GM21390 (cell line): Measurements from ENCODE around the gene KCNJ16.

Source experiments
- ATAC-seq: cut with Tn5 transposase; IDR thresholded peaks from one replicate; pipeline ENCODE4 v1.9.1; 2021; ENCODE audit not compliant: unreplicated experiment

Gene KCNJ16

DNA sequence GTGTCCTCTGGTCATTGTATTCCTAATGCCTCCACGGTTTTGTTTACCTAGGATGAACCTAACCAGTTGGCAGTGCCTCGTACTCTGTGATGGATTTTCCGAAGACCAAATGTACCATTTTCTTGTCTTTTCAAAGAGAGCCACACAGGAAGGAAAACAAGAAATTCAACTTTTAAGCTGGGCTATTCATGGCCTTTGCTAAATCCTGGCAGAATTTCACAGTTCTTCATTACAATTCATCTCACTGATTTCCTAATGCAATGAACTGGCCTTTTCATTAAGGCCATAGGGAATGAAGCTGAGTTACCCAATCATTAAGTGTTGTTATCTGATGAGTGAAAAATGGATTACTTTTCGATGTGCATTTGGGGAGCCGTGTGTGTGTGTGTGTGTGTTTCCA is 7.9 kb upstream of the KCNJ16 start:
- no peak for ATAC-seq

DNA sequence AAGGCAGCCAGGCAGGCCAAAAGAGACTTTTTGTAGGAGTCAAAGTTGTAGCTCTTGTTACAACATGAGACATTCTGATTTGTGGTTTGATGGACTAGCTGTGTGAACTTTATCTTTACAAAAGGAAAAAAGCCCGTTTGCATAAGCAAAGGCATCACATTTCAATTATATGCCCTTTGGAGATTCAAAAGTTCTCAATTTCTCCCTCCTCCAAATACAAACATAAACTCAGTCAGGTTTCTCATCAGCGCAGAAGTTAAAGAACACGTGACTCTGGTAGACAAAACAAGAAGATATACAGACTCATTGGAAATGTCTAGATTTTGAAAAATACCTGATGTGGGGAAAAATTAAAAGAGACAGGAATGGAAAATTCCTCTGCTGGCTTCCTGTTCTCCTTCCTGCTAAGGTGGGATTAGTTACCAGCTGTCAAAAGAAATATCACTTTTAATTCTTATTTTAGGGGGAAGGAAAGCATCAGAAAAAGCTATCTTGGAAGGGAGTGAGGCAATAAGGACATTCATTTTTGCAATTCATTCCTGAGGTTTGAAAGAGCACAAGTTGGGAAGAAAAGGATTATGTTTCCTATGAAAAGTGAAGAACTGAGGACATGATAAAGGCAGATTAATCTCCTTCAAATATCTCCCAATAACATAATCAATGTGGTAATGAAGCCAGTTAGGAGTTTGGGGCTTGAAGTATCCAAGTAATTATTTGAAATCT is 4.6 kb upstream of the KCNJ16 start:
- ATAC-seq = no peak

DNA sequence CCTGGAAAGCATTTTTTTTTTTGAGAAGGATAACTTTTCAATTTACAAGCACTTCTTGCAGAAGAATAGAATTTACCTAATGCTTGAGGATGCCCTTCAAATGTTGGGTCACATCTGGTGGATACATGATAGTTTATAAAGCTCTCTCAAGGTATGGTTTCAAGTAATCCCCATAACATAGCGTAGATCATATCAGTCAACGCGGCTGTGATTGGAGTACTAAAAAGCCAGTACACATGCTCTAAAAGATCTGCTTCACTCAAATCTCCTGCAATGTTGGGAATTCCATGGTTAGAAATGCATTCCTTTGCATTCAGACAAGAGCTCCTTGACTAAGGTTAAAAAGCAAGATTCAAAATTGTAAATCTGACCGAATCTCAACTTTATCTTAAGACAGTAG is 3.9 kb upstream of the KCNJ16 start:
- no peak for ATAC-seq

DNA sequence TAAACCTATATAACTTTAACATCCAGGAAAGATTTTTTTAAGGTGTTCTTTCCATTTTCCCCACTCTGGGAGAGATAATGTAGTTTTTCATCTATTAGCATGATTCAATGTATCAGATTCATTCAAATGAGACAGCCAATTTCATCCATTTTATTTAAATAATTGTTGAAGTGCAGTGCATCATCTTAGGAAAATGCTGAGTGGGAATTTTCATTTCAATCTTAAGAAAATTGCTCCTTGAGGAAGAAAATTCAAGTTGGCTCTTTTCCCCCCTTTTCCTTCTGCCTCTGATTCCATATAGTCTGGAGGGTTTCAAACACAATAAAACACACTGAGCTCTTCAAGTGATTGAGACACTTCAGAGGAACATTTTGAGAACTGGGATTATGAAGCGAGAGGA is 3.4 kb upstream of the KCNJ16 start:
- no peak for ATAC-seq

DNA sequence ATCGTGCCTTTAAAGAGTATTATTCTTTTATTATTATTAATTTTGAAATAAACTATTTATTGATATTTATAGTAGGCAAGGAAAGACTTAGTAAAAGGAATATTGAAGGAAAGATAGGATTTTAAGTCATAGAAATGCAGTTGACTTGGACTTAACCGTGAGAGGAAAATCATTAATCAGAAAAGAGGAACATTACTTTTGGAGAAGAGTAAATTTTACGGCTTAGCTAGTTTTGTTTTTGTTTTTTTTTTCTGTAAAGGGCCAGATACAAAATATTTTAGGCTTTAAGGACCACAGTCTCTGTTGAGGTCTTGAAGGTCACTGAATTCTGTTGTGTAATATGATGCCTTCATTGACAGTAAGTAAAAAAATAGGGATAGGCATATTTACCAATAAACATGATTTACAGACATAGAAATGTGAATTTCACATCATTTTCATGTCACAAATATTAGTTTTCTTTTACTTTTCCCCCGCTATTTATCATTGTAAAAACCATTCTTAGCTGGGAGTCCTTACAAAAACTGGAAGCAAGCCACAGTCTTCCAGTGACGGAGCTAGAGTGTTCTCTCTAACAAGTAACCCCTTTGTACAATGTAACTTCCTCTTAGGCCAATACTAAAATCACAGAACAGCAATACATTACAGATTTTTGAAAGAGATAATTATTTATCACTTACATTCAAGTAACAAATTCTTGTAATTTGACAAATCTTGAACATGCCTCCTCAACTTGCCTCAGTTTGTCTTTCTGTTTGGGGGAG is 2.3 kb upstream of the KCNJ16 start:
- no peak for ATAC-seq

DNA sequence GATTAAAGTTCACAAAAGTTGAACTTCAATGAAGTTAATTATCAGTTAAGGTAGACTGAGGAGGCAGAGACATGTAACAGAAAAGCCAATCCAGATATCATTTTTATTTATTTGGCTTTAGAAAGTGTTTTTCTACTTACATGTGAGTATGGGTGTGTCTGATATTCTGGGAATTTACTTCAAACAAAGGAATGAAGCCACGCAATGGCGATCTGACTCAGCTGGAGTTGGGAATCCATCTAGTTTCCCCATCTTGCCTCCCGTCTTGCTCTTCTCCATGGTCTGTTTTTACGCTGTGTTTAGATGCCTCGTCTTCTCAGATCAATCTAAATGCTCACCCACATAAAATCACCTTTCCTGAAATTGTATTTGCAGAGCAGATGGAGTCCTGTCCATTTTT is 1.7 kb upstream of the KCNJ16 start:
- no peak for ATAC-seq

DNA sequence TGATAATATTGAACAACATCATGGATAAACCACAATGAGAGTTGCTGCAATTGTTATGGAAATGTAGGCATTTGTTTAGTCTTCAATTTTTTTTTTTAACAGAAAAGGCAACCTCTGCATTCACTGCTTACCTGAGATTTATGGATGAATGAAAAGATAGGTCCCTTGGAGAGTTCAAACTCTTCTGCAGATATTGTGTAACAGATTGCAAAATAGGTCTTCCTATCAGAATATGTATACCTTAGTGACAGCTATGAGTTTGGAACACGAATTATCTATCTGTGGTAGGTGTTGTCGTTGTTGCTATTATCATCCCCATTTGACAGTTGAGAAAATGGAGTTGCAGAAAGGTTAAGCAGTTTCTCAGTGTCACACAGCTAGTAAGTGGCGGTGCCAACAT is 1.2 kb upstream of the KCNJ16 start:
- no peak for ATAC-seq

DNA sequence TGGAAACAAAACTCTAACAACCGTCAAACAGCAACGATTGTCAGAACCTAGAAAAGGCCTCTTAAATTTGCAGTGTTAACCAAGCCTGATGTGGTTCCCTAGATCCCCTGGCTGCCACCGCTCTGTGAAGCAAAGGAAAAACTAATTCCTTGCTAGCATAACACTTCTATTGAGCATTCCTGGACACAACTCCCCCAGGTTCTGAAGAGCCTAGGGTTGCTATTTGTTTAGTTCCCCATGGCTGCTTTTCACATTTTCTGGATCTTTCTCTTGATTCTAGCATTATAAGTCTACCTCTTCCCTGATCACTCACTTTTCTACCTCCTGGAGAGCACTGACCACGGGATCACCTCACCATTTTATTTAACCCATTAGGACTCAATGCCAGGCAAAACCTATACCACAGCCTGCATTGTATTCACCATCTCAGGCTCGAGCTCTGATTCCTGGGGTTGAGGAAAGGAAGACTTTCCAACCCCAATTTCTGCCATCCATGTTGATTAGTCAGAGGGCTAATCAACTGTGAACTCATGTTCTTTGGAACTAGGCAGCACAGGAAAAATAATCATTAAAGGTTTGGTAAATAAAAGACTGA is 692 bp upstream of the KCNJ16 start:
- ATAC-seq = no peak

DNA sequence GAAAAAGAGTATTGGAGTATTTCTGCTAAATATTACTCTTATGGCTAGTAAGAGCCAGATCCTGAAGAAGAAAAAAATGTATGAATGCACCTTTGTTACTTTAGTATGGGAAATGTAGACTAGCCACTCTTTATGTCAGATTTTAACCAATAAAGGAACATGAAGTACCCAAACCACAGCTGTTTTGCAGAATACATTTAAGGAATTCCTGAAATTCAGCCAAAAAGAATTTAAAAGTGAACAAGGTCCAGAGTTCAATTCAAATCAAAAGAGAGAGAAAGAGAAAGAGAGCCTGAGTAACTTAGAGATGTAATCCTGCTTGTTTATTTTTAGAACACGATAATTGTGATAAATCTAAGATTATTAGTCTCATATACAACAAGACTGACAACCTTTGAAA is 1.2 kb downstream of the KCNJ16 start:
- no peak for ATAC-seq

DNA sequence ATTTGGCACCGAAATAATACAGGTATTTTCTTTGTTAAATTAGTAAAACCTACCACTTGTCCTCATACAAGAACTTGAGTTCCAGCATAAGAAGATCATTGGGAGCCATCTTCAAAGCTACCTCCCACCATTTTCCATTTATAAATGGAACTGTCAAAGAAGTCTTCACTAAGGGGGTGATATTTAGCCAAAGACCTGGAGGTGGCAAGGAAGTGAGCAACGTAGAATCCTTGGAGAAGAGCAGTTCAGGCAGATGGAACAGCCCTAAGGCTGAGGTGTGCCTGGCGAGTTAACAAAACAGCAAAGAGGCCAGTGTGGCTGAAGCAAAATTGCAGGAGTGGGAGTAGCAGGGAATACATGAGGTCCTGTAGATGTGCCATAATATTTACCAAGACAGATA is 1.8 kb downstream of the KCNJ16 start:
- no peak for ATAC-seq

DNA sequence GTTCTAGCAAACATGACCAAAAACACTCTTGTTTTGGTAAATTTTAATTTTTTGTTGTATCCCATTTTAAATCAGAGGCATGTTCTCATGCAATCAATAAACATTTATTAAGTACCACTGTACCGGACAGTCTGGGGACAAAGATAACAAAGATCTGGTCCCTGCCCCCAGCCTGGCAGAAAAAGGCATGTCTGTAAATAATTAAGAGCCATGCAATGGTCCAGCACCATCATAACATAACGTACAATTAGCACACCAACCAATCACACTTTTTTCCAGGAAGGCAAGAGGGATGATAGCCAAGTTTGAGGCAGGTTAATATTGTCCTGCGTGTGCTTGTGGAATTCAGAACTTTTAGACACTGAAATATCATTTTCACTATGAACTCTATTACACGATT is 3.5 kb downstream of the KCNJ16 start:
- ATAC-seq = no peak

DNA sequence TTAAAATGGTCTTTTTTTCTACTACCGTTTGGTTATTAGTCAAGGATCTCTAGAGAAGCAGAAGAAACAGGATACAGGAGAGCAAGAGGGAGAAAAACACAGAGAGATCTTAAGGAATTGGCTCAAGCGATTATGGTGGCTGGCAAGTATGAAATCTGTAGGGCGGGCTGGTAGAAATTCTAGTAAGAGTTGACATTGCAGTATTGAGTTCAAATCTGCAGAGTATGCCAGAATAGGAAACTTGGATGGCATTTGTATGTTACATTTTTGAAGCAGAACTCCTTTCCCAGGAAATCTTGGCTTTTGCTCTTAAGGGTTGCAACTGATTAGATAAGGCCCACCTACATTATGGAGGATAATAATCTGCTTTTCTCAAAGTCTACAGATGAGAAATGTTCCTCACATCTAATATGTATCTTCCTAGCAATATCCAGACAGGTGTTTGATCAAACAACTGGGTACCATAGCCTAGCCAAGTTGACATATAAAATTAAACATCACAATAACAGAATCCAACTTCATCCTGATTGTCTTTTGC is 4.0 kb downstream of the KCNJ16 start:
- no peak for ATAC-seq

DNA sequence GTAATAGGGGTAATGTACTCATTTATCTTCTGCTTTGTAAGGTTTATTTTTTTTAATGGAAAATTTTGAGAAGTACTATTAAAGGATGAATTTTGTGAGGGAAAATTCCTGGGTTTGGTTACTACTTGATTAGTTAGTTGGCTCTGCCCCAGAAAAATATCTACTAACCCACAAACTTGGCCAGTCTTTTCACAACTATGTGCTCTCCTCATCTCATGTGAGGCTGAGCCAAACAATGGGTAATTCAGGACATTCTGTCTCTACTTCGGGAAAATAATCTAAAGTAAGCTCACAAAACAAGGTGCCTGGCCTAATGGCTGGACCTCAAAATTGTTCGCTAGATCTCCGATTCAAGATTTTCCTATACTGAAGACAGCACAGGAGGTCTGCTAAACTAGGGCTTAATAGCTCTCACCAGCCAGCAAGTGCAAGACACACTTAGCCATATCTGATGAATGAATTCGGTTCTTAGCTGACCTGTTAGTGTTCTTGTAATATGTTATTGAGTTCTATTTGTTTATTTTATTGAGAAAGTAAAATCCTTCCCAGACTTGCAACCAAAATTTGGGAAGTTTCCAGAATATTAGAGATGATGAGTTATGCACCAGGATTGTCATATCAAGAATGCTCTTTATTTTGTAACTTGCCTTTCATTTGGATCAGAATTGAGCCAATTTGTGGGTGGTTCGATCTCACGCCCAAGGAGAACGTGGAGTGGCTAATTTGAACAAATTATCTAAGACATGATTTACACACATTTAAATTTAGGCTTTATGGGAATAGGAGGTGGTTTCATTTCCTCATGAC is 5.7 kb downstream of the KCNJ16 start:
- no peak for ATAC-seq

DNA sequence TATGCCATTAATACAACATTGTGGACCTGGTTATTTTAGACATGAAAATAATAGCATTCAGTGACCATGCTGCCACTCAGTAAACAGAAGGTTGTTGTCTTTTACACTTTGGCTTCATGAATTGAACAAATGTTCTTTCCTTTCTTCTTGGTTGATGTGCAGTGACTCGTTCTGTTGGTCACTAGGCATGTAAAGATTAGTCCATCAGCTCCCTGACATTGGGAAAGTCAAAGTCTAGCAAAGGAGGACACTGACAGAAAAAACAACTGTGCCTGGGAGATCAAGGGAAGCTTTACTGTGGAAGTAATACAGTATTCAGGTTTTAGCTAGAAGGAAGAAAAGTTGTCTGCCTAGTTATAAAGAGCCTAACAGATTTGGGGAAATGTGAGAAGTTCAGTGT is 6.9 kb downstream of the KCNJ16 start:
- no peak for ATAC-seq

DNA sequence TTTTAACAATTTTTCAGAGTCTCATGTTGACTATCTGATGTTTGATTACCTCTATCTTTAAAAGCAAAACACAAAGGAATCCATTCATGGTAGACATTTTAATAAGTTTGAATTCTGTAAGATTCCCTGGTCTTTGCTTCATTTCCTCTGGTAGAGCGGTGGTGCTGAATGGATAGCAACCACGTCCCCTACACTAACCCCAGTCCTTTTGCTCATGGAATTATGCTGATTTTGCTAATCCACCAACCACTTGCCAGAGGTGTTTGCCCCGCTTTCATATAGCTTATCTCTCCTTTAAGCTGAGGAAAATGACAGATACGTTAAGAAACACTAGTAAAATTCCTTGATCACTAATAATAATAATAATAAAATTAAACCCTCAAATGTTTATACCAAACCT is 9.5 kb downstream of the KCNJ16 start:
- ATAC-seq = no peak

DNA sequence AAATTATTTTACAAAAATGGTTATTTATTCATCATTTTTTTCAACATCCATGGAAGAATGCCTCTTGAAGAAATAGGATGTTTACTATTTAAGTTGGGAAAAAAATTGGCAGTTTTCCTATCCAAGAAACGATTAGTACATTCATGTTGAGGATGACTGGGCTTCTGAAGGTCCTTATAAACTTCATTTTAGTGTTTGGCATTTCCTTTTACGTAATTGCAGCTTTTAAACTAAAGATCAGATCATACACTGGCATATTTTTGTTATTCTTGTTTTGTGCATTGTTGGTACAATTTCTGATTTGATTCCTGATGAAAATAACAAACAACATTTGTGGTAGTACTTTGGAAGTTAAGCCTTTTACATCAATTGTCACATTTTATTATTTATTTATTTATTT is 11.5 kb downstream of the KCNJ16 start:
- ATAC-seq = no peak

DNA sequence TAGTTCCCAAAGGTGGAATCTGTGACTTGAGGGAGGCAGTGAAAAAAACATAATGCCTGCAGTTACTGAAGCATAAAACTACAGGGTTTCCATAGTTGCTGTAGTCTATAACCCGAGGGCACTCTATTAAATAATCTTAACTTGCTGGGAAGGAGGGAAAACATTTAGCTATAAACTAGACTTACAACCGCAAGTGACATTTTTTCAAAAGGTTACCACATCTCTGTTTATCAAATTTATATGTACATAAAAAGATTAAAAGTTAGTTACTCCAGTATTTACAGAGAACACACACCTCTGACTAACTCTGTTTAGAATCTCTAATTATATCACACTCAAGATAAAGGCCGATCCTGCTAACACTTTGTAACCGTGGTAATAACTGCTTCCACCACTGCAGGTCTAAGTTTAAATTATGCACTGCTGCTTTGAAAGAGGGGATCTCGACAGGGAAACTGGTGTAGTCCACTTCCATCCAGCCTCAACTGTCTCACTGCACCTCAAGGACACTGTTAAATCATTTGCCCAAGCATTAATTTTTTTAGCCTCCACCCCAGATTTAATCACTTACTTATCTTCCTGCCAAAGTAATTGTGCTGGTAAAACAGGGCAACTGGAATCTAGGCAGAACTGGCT is 14.6 kb downstream of the KCNJ16 start:
- ATAC-seq = no peak

DNA sequence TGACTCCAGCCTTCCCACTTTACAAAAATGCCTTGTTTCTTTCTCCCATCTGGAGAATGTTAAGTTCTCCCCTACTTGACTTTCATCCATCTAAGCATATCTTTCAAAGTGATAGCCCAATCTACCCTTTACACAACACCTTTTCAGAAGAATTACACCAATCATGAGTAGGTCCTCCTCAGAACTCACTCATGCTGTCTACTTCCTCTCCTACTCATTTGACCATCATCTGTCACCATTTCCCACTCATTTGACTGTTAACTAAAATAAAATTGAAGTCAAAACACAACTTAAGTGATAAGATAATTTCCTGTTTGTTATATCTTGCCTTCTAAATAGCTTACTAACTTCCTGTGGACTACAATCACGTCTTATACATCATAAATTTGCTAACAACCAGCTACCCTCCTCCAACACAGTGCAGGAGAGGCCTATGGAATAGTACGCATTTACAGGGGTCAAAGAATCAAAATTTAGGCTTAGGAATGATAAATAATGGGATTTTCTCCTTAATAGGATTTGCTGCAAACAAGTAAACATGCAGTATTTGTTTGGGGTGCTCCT is 16.1 kb downstream of the KCNJ16 start:
- no peak for ATAC-seq

DNA sequence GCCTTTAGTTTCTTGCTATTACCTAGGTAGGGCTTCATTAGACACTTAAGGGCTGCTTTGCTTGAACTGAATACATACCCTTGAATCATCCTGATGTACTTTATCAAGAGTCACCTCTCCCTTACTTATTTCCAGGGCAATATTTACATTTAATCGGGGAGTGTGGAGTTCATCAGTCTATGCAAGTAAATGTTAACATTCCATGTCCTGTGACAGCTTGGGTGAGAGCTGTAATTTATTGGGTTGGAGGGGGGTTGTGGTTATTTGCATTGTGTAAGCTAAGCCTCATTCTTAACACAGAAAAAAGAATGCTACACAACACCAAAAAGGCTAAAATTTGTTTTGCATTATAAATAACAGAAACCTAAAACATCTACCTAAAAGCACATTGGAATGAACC is 16.7 kb downstream of the KCNJ16 start:
- no peak for ATAC-seq

DNA sequence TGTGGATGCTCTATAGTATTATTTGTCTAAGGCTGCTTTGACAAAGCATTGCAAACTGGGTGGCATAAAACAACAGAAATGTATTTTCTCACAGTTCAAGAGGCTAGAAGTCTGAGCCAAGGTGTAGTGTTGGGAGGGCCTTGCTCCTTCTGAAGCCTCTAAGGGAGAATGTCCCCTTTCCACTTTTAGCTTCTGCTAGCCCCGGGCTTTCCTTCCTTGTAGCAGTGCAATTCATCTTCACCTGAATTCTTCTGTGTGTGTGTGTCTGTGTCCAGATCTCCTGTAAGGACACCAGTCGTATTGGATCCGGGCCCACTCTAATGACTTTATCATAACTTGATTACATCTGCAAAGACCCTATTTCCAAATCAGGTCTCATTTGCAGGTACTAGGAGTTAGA is 18.1 kb downstream of the KCNJ16 start:
- ATAC-seq = no peak

DNA sequence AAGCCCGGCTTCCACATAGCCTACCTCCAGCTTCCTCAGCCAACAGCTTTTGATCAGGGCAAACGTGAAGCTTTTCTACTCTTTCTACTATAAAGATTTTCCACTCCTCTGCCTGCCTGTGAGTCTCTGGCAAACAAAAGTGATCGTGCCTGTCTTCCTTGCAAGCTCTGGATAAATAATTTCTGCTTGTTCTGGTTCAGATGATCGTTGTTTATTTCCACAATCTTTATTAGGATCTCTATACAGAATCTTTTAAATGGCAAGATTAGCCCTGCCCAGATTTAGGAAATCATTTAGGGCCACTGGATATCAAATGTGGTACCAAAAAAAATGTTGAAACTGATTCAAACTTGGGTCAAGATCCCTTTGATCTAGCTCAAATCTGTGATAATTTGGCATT is 20.4 kb downstream of the KCNJ16 start:
- ATAC-seq = no peak
